Measurements from ENCODE around the gene ZNF438. TPM values are rescaled to one million over a fixed set of nuclear protein-coding genes. Genes with fewer than 3 reads are reported as not detected.
"Not testable (repeated sequence)": the region's sequence is repeated elsewhere in the genome, so short reads cannot be mapped to it uniquely, and the experiment has no call there.

Gene ZNF438
- total and polyA plus RNA-seq, 3 experiments from 2014 or later: 2.9 to 4.2 (median 3.9) TPM

DNA sequence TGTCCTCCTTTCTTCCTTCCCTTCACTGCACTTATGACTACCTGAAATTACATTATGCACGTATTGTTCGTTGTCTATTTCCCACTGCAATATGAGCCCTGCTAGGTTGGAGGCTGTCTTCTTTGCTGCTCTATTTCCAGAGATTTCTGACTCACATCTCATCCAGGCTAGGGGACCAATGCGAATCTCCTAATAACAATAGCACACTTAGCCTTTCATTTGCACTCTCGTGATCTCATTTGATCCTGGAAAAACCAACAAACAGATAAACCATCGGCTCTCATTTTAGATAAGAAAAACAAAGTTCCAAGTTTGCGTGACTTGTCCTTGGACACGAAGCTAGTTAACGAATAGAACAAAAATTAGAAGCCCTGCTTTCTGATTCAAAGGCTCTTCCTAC, 1.4 kb downstream of the ZNF438 start:
- peaks cover 14% of the 10 kb centered on the region for H3K4me1 ChIP-seq (ENCODE audit: insufficient read depth, low read length)
- DNase-seq: no peak
- CTCF ChIA-PET: interaction anchor here (1.5 to 2.9 kb wide), 3 partner anchors 9 to 460 kb away, joined by 5 to 33 read pairs (median 9); no protein-coding TSS in a partner anchor
- H3K9me3 ChIP-seq (ENCODE audit: low read length): no peaks in the 10 kb centered on the region
- Mint-ChIP-seq H3K36me3 (peaks cover 0 to 5% (median 0%) of the 10 kb centered on the region in 3 donors), H3K27ac (peak overlapping the region in 2 of 8 donors; percentile 75 to 98), H3K4me3 (peak overlapping the region in 4 of 7 donors; percentile 2 to 95 (median 13)), H3K4me1 (peaks cover 12 to 26% (median 19%) of the 10 kb centered on the region in 3 donors), H3K27me3 (no peaks in the 10 kb centered on the region), H3K9me3 (no peaks in the 10 kb centered on the region)
- no peaks in the 10 kb centered on the region for H3K36me3 ChIP-seq (ENCODE audit: insufficient read depth, low read length)
- no peak overlapping the region for H3K27ac ChIP-seq (ENCODE audit: low read depth, low read length)
- no peak overlapping the region for H3K4me3 ChIP-seq (ENCODE audit: low read length)
- POLR2A ChIA-PET: no interaction called here
- H3K27me3 ChIP-seq (ENCODE audit: insufficient read depth, low read length, poor library complexity, severe bottlenecking): no peaks in the 10 kb centered on the region

DNA sequence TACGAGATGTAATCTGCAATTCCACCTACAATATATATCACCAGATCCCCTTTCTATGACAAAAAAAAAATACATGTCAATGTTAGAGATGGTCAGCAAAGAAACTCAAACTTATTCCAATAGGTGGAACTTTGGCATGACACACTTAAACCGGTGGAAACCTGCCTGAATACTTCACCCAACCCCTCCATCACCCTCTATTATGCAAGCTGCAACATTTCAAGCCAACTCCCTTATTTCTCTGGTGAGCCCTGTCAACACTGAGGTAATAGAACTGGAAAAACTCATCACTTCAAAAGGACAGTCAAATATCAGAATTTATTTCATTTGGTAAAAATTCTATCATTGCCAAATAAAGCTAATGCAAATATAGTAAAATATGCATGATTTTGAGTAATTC, 3.6 kb downstream of the ZNF438 start:
- no peak overlapping the region for H3K4me3 Mint-ChIP-seq
- H3K27me3 Mint-ChIP-seq: no peaks in the 10 kb centered on the region
- ChIA-PET CTCF (no interaction called here), POLR2A (interaction anchor here (0.6 kb wide), 1 partner anchor 21 kb away, joined by 9 read pairs; no protein-coding TSS in a partner anchor)
- peaks cover 14 to 23% (median 19%) of the 10 kb centered on the region in 3 donors for H3K4me1 Mint-ChIP-seq
- Histone ChIP-seq H3K27me3 (ENCODE audit: insufficient read depth, low read length, poor library complexity, severe bottlenecking) (no peaks in the 10 kb centered on the region), H3K9me3 (ENCODE audit: low read length) (no peaks in the 10 kb centered on the region), H3K4me3 (ENCODE audit: low read length) (no peak overlapping the region), H3K27ac (ENCODE audit: low read depth, low read length) (no peak overlapping the region), H3K4me1 (ENCODE audit: insufficient read depth, low read length) (peaks cover 14% of the 10 kb centered on the region), H3K36me3 (ENCODE audit: insufficient read depth, low read length) (no peaks in the 10 kb centered on the region)
- H3K36me3 Mint-ChIP-seq: peaks cover 0 to 5% (median 0%) of the 10 kb centered on the region in 3 donors
- peak overlapping the region in 1 of 8 donors; percentile 60 for H3K27ac Mint-ChIP-seq
- no peak for DNase-seq
- H3K9me3 Mint-ChIP-seq: no peaks in the 10 kb centered on the region

DNA sequence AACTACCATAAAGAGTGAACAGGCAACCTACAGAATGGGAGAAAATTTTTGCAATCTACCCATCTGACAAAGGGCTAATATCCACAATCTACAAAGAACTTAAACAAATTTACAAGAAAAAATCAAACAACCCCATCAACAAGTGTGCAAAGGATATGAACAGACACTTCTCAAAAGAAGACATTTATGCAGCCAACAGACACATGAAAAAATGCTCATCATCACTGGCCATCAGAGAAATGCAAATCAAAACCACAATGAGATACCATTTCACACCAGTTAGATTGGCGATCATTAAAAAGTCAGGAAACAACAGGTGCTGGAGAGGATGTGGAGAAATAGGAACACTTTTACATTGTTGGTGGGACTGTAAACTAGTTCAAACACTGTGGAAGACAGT, 5.4 kb downstream of the ZNF438 start:
- DNase-seq; H3K4me3 ChIP-seq (ENCODE audit: low read length); POLR2A ChIA-PET; H3K27me3 Mint-ChIP-seq; H3K27ac Mint-ChIP-seq; H3K27me3 ChIP-seq (ENCODE audit: insufficient read depth, low read length, poor library complexity, severe bottlenecking); H3K27ac ChIP-seq (ENCODE audit: low read depth, low read length); H3K4me1 ChIP-seq (ENCODE audit: insufficient read depth, low read length); H3K36me3 Mint-ChIP-seq; H3K4me3 Mint-ChIP-seq; H3K36me3 ChIP-seq (ENCODE audit: insufficient read depth, low read length); H3K9me3 ChIP-seq (ENCODE audit: low read length); H3K9me3 Mint-ChIP-seq: not testable (repeated sequence)
- CTCF ChIA-PET: interaction anchor here (1.3 kb wide), 1 partner anchor 57 kb away, joined by 3 read pairs; no protein-coding TSS in a partner anchor
- peaks cover 11 to 12% (median 12%) of the 10 kb centered on the region in 3 donors for H3K4me1 Mint-ChIP-seq

DNA sequence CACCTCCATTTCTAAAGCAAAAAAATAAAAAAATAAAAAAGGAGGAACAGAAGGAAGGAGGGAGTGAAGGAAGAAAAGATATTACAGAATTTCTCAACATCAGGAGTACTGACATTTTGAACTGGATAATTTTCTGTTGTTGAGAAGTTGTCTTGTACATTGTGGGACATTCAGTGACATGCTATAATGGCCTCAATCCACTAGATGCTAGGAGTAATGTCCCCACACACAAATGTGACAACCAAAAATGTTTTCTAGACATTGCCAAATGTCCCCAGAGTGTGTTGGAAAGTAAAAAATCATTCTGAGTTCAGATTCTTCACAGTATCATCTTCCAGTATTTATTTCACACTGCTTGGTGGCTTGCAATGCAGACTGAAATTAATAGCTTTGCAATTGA, 6.5 kb downstream of the ZNF438 start:
- H3K36me3 Mint-ChIP-seq: no peaks in the 10 kb centered on the region

DNA sequence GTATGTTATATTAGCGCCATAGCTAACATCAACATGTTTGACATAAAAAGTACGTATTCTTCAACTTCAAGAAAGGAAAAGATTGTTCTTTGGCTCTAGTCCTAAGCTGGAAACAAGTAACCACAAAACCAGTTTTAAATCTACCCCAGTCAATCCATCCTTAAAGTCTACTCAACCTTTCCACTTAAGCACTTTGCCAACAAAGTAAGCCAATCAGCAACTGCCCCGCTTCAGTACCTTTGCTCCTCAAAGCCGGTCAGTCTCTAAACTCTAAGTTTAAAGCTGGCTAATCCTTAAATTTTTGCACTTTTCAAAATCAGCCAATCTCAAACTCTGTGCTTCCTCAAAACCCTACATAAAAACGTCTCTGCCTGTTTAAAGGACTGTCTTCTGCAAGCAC, 8.1 kb downstream of the ZNF438 start:
- Histone ChIP-seq H3K9me3 (ENCODE audit: low read length) (no peaks in the 10 kb centered on the region), H3K36me3 (ENCODE audit: insufficient read depth, low read length) (no peaks in the 10 kb centered on the region), H3K27ac (ENCODE audit: low read depth, low read length) (no peak overlapping the region), H3K4me1 (ENCODE audit: insufficient read depth, low read length) (no peaks in the 10 kb centered on the region), H3K27me3 (ENCODE audit: insufficient read depth, low read length, poor library complexity, severe bottlenecking) (no peaks in the 10 kb centered on the region), H3K4me3 (ENCODE audit: low read length) (no peak overlapping the region)
- no peaks in the 10 kb centered on the region for H3K9me3 Mint-ChIP-seq
- H3K27me3 Mint-ChIP-seq: peaks cover 0 to 2% of the 10 kb centered on the region in 2 donors
- ChIA-PET POLR2A (no interaction called here), CTCF (no interaction called here)
- H3K36me3 Mint-ChIP-seq: no peaks in the 10 kb centered on the region
- no peak for DNase-seq
- H3K27ac Mint-ChIP-seq: no peak overlapping the region
- peaks cover 0 to 2% (median 0%) of the 10 kb centered on the region in 3 donors for H3K4me1 Mint-ChIP-seq
- H3K4me3 Mint-ChIP-seq: no peak overlapping the region

More for the DNA sequence above, 6.5 kb downstream of the ZNF438 start:
- Histone ChIP-seq H3K4me3 (ENCODE audit: low read length) (no peak overlapping the region), H3K4me1 (ENCODE audit: insufficient read depth, low read length) (no peaks in the 10 kb centered on the region), H3K9me3 (ENCODE audit: low read length) (no peaks in the 10 kb centered on the region), H3K36me3 (ENCODE audit: insufficient read depth, low read length) (no peaks in the 10 kb centered on the region), H3K27me3 (ENCODE audit: insufficient read depth, low read length, poor library complexity, severe bottlenecking) (no peaks in the 10 kb centered on the region), H3K27ac (ENCODE audit: low read depth, low read length) (no peak overlapping the region)
- no peak for DNase-seq
- H3K4me3 Mint-ChIP-seq: no peak overlapping the region
- no peaks in the 10 kb centered on the region for H3K9me3 Mint-ChIP-seq
- peaks cover 2 to 5% (median 4%) of the 10 kb centered on the region in 3 donors for H3K4me1 Mint-ChIP-seq
- H3K27me3 Mint-ChIP-seq: peaks cover 0 to 2% of the 10 kb centered on the region in 2 donors
- ChIA-PET POLR2A (no interaction called here), CTCF (interaction anchor here (1.3 kb wide), 1 partner anchor 58 kb away, joined by 3 read pairs; no protein-coding TSS in a partner anchor)
- no peak overlapping the region for H3K27ac Mint-ChIP-seq

DNA sequence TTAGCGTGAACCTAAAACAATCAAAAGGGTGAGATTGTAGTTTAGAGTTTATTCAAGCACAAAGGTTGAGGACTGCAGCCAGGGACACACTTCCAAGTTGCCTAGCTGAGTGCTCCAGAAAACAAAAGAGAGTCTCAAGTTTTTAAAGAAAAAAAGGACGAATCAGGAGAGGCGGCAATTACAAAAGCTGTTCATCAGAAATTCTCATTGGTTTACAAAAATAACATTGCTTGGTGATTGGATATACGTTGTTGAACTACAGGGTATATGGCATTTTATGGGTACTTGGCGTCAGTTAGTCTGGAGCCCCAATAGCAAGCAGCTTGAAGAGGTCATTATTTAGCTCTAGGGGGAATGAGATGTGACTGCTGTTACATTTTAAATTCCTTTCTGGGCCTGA, 11.5 kb downstream of the ZNF438 start:
- ChIA-PET CTCF (interaction anchor here (1.0 kb wide), 1 partner anchor 12 kb away, joined by 4 read pairs; the partner anchor contains the start of gene ZNF438), POLR2A (no interaction called here)
- peaks cover 0 to 4% (median 0%) of the 10 kb centered on the region in 3 donors for H3K36me3 Mint-ChIP-seq
- peaks cover 0 to 2% (median 0%) of the 10 kb centered on the region in 3 donors for H3K4me1 Mint-ChIP-seq
- Histone ChIP-seq H3K4me1 (ENCODE audit: insufficient read depth, low read length) (no peaks in the 10 kb centered on the region), H3K4me3 (ENCODE audit: low read length) (no peak overlapping the region), H3K27ac (ENCODE audit: low read depth, low read length) (no peak overlapping the region), H3K27me3 (ENCODE audit: insufficient read depth, low read length, poor library complexity, severe bottlenecking) (no peaks in the 10 kb centered on the region), H3K9me3 (ENCODE audit: low read length) (no peaks in the 10 kb centered on the region), H3K36me3 (ENCODE audit: insufficient read depth, low read length) (no peaks in the 10 kb centered on the region)
- peaks cover 0 to 2% of the 10 kb centered on the region in 2 donors for H3K27me3 Mint-ChIP-seq
- no peak overlapping the region for H3K27ac Mint-ChIP-seq
- no peaks in the 10 kb centered on the region for H3K9me3 Mint-ChIP-seq
- no peak overlapping the region for H3K4me3 Mint-ChIP-seq
- no peak for DNase-seq

DNA sequence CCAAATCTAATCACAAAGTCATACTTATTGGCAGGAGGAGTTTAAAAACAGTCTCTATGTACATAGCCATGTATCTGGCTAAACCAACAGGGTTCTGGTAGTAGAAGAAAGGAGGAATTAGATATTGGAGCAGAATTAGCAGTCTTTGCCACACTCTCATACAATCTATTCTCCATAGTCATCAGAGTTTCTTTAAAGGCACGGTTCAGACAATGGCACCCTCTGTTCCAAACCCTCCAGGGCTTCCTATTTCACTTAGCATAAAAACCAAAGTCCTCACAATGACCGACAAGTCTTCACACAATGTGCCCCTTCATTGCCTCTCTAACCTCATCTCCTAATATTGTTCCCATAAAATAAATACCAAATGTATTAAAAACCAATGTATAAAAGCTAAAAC, 12.7 kb downstream of the ZNF438 start:
- Histone ChIP-seq H3K4me1 (ENCODE audit: insufficient read depth, low read length) (no peaks in the 10 kb centered on the region), H3K36me3 (ENCODE audit: insufficient read depth, low read length) (no peaks in the 10 kb centered on the region), H3K27me3 (ENCODE audit: insufficient read depth, low read length, poor library complexity, severe bottlenecking) (no peaks in the 10 kb centered on the region), H3K9me3 (ENCODE audit: low read length) (no peaks in the 10 kb centered on the region), H3K27ac (ENCODE audit: low read depth, low read length) (no peak overlapping the region), H3K4me3 (ENCODE audit: low read length) (no peak overlapping the region)
- Mint-ChIP-seq H3K27ac (no peak overlapping the region), H3K36me3 (peaks cover 0 to 4% (median 0%) of the 10 kb centered on the region in 3 donors), H3K9me3 (no peaks in the 10 kb centered on the region), H3K27me3 (peaks cover 0 to 2% of the 10 kb centered on the region in 2 donors), H3K4me3 (no peak overlapping the region), H3K4me1 (peaks cover 0 to 2% (median 0%) of the 10 kb centered on the region in 3 donors)
- no peak for DNase-seq
- CTCF ChIA-PET: no interaction called here
- POLR2A ChIA-PET: no interaction called here

DNA sequence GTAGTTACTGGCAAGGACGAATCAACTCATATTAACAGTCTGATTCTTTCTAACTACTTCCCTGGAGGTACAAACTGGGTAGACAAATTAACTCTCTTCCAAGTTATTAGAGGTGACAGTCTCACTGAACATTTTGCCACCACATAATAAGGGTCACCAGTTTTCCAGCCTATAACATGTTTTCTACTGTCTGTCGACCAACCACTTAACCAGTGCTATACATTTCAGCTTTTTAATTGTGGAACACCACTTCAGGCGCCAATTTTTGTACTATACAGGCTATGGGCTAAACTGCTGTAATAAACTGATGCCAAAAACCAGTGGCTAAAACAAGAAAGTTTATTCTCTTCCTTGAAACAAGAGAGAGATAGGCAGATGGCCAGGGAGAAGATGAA, 13.3 kb downstream of the ZNF438 start:
- Histone ChIP-seq H3K27me3 (ENCODE audit: insufficient read depth, low read length, poor library complexity, severe bottlenecking) (no peaks in the 10 kb centered on the region), H3K4me1 (ENCODE audit: insufficient read depth, low read length) (no peaks in the 10 kb centered on the region), H3K27ac (ENCODE audit: low read depth, low read length) (no peak overlapping the region), H3K36me3 (ENCODE audit: insufficient read depth, low read length) (no peaks in the 10 kb centered on the region), H3K4me3 (ENCODE audit: low read length) (no peak overlapping the region), H3K9me3 (ENCODE audit: low read length) (no peaks in the 10 kb centered on the region)
- no peak for DNase-seq
- H3K27me3 Mint-ChIP-seq: peaks cover 0 to 2% of the 10 kb centered on the region in 2 donors
- H3K4me1 Mint-ChIP-seq: no peaks in the 10 kb centered on the region
- H3K27ac Mint-ChIP-seq: no peak overlapping the region
- H3K9me3 Mint-ChIP-seq: no peaks in the 10 kb centered on the region
- ChIA-PET CTCF (no interaction called here), POLR2A (no interaction called here)
- peaks cover 0 to 4% (median 4%) of the 10 kb centered on the region in 3 donors for H3K36me3 Mint-ChIP-seq
- H3K4me3 Mint-ChIP-seq: no peak overlapping the region

Data from CD8-positive, alpha-beta memory T cell (primary cell).